Ovary (tissue), 3 donors: ENCODE results near the gene MSI2.

Experiments
- CTCF ChIP-seq, 3 donors: fragments of 450-650 bp in 2 of 3; fragments of 200-600 bp in 1 of 3; IDR thresholded peaks; one replicate each; pipeline versions ENCODE4 v1.5.1 to v1.8.0; 2016 to 2022; ENCODE audit warnings: antibody characterized with exemption in 3 of 3, mild to moderate bottlenecking in 1 of 3
- EP300 ChIP-seq: sonication (generic); formaldehyde crosslinking; IDR thresholded peaks from one replicate; pipeline ENCODE4 v1.6.1; 2017; ENCODE audit warnings: antibody characterized with exemption
- donor health status: DM: no; HTN: no; CAD: no.

DNA sequence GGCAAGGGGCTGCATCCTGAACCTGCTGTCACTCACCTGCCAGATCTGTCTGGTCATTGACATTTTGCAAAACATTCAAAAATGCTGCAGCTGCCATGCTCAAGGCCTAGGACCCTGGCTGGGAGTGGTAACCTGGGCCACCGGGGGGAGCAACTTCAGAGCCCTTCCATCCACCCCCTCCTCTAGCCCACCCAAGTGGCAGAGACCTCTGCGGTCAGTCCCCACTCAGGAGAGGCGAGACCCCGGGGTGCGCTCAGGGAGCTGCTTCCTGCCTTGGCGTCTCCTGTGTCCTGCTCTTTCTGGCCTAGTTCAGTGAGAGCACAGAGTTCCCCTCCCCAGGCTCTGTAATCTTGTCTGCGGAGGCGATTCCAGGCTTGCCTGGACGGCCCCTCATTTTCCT lies 380.0 kb downstream of the MSI2 start:
- TF ChIP-seq CTCF (IDR thresholded peaks at IDR 0.05) = no peak
- TF ChIP-seq EP300 = no peak
